Breast epithelium (tissue), 3 donors: ENCODE measurements around the gene CTH.
"Not testable (repeated sequence)": the region's sequence is repeated elsewhere in the genome, so short reads cannot be mapped to it uniquely, and the experiment has no call there.

Experiments used
- CTCF ChIP-seq, 3 donors: fragments of 450-650 bp; IDR thresholded peaks; one replicate each; pipeline ENCODE4 v1.5.1; 2016 to 2017; ENCODE audit warnings: antibody characterized with exemption in 3 of 3, mild to moderate bottlenecking in 3 of 3, moderate library complexity in 3 of 3
- POLR2A ChIP-seq: fragments of 450-650 bp; IDR thresholded peaks from one replicate; pipeline ENCODE4 v1.6.1; 2016; ENCODE audit warnings: antibody characterized with exemption, mild to moderate bottlenecking, moderate library complexity

- TF ChIP-seq POLR2A; CTCF (IDR thresholded peaks at IDR 0.05): not testable (repeated sequence)
Observed at GRCh38 chr1:70373580-70373979, 37.5 kb upstream of the CTH start.
